Activated CD8-positive, alpha-beta T cell treated with anti-CD3 and anti-CD28 coated beads for 36 hours (primary cell): ENCODE measurements around the gene CACNA1E. TPM values are rescaled to one million over a fixed set of nuclear protein-coding genes. Genes with fewer than 3 reads are reported as not detected.

ENCODE experiments used
- ATAC-seq: fragments of 200-7000 bp; cut with Tn5 transposase; one replicate; pipeline ENCODE4 v1.10.0; 2021; ENCODE audit warnings: mild to moderate bottlenecking, moderate library complexity
- CTCF ChIA-PET: fragments of 350-600 bp; sonication (Branson Sonifier 250); formaldehyde crosslinking; loops from one replicate; lab custom pipeline; 2021; ENCODE audit warnings: antibody characterized with exemption; lab: Charles Lee
- POLR2A ChIA-PET: fragments of 350-600 bp; sonication (Branson Sonifier 250); formaldehyde crosslinking; loops from one replicate; lab custom pipeline; 2021; ENCODE audit warnings: antibody characterized with exemption; lab: Charles Lee
- DNase-seq: peaks from one replicate; pipeline ENCODE4 v3.0.0-alpha.2; 2020
- H3K27ac Mint-ChIP-seq: one replicate; pipeline ENCODE4 v1.8.0; 2021; ENCODE audit warnings: mild to moderate bottlenecking, mixed read lengths
- H3K27me3 Mint-ChIP-seq: one replicate; pipeline ENCODE4 v1.8.0; 2021; ENCODE audit warnings: mixed read lengths
- H3K36me3 Mint-ChIP-seq: one replicate; pipeline ENCODE4 v1.8.0; 2021; ENCODE audit warnings: low read depth, mixed read lengths
- H3K4me1 Mint-ChIP-seq: one replicate; pipeline ENCODE4 v1.8.0; 2021; ENCODE audit warnings: low read depth, mixed read lengths
- H3K4me3 Mint-ChIP-seq: one replicate; pipeline ENCODE4 v1.8.0; 2021; ENCODE audit warnings: mild to moderate bottlenecking, moderate library complexity, mixed read lengths
- H3K9me3 Mint-ChIP-seq: one replicate; pipeline ENCODE4 v1.8.0; 2021; ENCODE audit warnings: mixed read lengths
- intact Hi-C: fragments of 100-400 bp; cut with micrococcal nuclease; formaldehyde crosslinking; loops from one replicate; pipeline ENCODE4 v1.10.0; 2022
- total RNA-seq, 2 experiments: library from RNA; stranded (reverse); gene quantifications; one replicate each; pipeline ENCODE4 v1.2.3, GENCODE V29; 2021
- TF ChIP-seq, protein P1 (sequence below): fragments of 200-600 bp; IDR thresholded peaks from one replicate; pipeline ENCODE4 v1.8.0; 2022; ENCODE audit warnings: antibody characterized with exemption, mild to moderate bottlenecking

CACNA1E gene
- total RNA-seq, 2 experiments from 2014 or later, result not detected

DNA sequence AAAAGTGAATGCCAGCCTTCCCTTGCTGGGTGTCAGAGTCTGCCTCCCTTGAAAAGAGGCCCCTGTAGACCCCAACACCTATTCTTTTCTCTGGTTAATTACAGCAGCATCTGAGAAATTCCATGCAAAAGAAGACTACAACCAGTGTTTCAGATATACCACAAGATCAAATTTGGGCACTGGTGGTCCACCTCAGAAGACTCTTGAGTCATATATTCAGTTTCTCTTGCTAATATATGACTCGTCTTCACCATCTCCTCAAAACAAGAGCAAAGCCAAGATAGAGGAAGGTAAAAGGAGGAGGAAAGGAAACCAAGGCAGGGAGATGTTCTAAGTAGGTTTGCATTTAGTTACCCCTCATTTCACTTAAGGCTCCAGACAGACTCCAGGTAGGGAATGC, 318.3 kb downstream of the CACNA1E start:
- intact Hi-C loops, result no loop called here
- Mint-ChIP-seq H3K27ac (no peak overlapping the region), H3K4me3 (no peak overlapping the region), H3K36me3 (no peaks in the 10 kb centered on the region), H3K27me3 (no peaks in the 10 kb centered on the region), H3K4me1 (peaks cover 2% of the 10 kb centered on the region), H3K9me3 (no peaks in the 10 kb centered on the region)
- ChIA-PET POLR2A (no interaction called here), CTCF (interaction anchor here (1.6 kb wide), 1 partner anchor 279 kb away, joined by 4 read pairs; no protein-coding TSS in a partner anchor)
- TF ChIP-seq, protein P1, sequence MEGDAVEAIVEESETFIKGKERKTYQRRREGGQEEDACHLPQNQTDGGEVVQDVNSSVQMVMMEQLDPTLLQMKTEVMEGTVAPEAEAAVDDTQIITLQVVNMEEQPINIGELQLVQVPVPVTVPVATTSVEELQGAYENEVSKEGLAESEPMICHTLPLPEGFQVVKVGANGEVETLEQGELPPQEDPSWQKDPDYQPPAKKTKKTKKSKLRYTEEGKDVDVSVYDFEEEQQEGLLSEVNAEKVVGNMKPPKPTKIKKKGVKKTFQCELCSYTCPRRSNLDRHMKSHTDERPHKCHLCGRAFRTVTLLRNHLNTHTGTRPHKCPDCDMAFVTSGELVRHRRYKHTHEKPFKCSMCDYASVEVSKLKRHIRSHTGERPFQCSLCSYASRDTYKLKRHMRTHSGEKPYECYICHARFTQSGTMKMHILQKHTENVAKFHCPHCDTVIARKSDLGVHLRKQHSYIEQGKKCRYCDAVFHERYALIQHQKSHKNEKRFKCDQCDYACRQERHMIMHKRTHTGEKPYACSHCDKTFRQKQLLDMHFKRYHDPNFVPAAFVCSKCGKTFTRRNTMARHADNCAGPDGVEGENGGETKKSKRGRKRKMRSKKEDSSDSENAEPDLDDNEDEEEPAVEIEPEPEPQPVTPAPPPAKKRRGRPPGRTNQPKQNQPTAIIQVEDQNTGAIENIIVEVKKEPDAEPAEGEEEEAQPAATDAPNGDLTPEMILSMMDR, result no peak
- ATAC-seq (peak; percentile 42), DNase-seq (peak; percentile 12)

DNA sequence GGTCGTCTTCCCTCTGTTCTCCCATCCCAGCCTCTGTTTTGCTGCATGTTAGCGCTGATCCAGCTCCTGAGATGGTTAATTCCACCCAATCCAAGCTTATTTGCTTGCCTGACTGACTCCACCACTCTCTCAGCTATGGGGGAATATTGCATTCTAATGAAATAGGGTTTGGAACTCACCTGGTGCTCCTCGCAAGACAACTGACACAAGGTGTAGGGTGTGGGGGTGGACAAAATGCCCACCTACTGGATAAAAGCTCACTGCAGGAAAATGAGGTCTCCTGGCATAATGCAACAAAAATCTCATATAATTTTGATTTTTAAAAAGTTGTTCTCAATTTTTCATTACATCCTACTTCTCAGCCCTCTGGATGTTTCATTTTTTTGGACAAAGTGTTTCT, 319.1 kb downstream of the CACNA1E start:
- H3K4me1 Mint-ChIP-seq, result peaks cover 2% of the 10 kb centered on the region
- CTCF ChIA-PET, result interaction anchor here (1.6 kb wide), 1 partner anchor 278 kb away, joined by 4 read pairs; no protein-coding TSS in a partner anchor
- intact Hi-C loops, result no loop called here
- TF ChIP-seq, protein P1, result no peak
- no peaks in the 10 kb centered on the region for H3K9me3 Mint-ChIP-seq
- no peak overlapping the region for H3K4me3 Mint-ChIP-seq
- no peak for ATAC-seq
- no peak for DNase-seq
- no peak overlapping the region for H3K27ac Mint-ChIP-seq
- POLR2A ChIA-PET, result no interaction called here
- H3K27me3 Mint-ChIP-seq, result no peaks in the 10 kb centered on the region
- no peaks in the 10 kb centered on the region for H3K36me3 Mint-ChIP-seq

DNA sequence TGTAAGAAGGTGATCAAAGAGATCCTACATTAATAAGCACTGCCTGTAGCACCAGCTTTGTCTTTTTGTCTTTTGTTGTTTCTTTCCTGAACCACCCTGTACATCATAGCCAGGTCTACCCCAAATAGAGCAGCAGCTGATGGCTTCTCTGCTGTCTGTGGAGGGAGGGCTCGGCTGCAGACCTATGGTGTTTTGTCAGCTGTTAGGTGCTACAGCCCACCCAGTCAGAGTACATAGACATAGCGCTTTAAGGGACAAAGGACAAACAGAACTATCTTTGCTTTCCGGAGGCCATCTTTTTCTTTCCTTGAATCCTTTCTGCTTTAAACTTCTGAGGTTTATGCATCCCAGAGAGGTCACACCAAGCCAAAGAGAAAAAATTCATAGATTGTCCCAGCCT, 320.1 kb downstream of the CACNA1E start:
- Mint-ChIP-seq H3K27me3 (no peaks in the 10 kb centered on the region), H3K4me1 (peaks cover 2% of the 10 kb centered on the region), H3K9me3 (no peaks in the 10 kb centered on the region), H3K27ac (no peak overlapping the region), H3K4me3 (no peak overlapping the region), H3K36me3 (no peaks in the 10 kb centered on the region)
- DNase-seq, result no peak
- POLR2A ChIA-PET, result no interaction called here
- CTCF ChIA-PET, result no interaction called here
- no peak for ATAC-seq
- intact Hi-C loops, result no loop called here
- TF ChIP-seq, protein P1, result no peak

DNA sequence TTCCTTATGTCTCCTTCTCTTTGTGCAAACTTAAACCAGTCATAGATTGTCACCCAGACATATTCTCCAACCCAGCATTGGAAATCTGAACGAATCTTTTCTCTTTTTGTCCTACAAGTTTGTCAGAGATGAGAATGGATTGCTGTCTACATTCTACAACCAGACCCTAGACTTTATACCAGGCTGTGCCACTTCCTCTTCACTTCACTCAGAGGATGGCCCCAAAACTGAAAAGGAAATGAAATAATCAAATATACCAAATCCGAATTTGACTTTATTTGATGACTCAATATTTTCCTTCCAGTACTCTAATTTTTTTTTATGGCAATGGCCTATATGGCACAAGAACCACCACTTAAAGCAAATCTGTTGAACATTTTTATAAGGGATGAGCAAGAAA, 321.7 kb downstream of the CACNA1E start:
- no peaks in the 10 kb centered on the region for H3K9me3 Mint-ChIP-seq
- H3K27ac Mint-ChIP-seq, result no peak overlapping the region
- intact Hi-C loops, result no loop called here
- ChIA-PET CTCF (no interaction called here), POLR2A (no interaction called here)
- peak; percentile 58 for ATAC-seq
- peaks cover 2% of the 10 kb centered on the region for H3K4me1 Mint-ChIP-seq
- DNase-seq, result no peak
- H3K36me3 Mint-ChIP-seq, result no peaks in the 10 kb centered on the region
- H3K27me3 Mint-ChIP-seq, result no peaks in the 10 kb centered on the region
- TF ChIP-seq, protein P1, result no peak
- no peak overlapping the region for H3K4me3 Mint-ChIP-seq

GRCh38 chr1:181806746-181807145, 323.4 kb downstream of the CACNA1E start:
- Mint-ChIP-seq H3K4me3 (no peak overlapping the region), H3K27ac (no peak overlapping the region), H3K4me1 (peaks cover 2% of the 10 kb centered on the region), H3K27me3 (no peaks in the 10 kb centered on the region), H3K36me3 (no peaks in the 10 kb centered on the region), H3K9me3 (no peaks in the 10 kb centered on the region)
- intact Hi-C loops, result no loop called here
- ChIA-PET CTCF (no interaction called here), POLR2A (no interaction called here)
- DNase-seq, result no peak
- TF ChIP-seq, protein P1, result no peak
- ATAC-seq, result no peak
